IgD-negative memory B cell (primary cell): ENCODE data around the gene SRM. TPM values are rescaled to one million over a fixed set of nuclear protein-coding genes. Genes with fewer than 3 reads are reported as not detected.
A peak's percentile ranks its signal among the peaks of the same experiment; 100 is the strongest.
"Not testable (repeated sequence)": the region's sequence is repeated elsewhere in the genome, so short reads cannot be mapped to it uniquely, and the experiment has no call there.

Source experiments
- H3K27ac Mint-ChIP-seq, 3 donors: one replicate each; pipeline ENCODE4 v1.8.0; 2020 to 2022; ENCODE audit warnings: mild to moderate bottlenecking in 3 of 3, mixed read lengths in 3 of 3, moderate library complexity in 1 of 3
- H3K27me3 Mint-ChIP-seq: one replicate; pipeline ENCODE4 v1.8.0; 2021; ENCODE audit warnings: mixed read lengths
- H3K36me3 Mint-ChIP-seq: one replicate; pipeline ENCODE4 v1.8.0; 2020; ENCODE audit warnings: mild to moderate bottlenecking, mixed read lengths
- H3K4me1 Mint-ChIP-seq, 3 donors: one replicate each; pipeline ENCODE4 v1.8.0; 2020 to 2022; ENCODE audit warnings: mixed read lengths in 3 of 3, mild to moderate bottlenecking in 1 of 3
- H3K4me3 Mint-ChIP-seq, 4 donors: one replicate each; pipeline ENCODE4 v1.8.0; 2020 to 2022; ENCODE audit warnings: mild to moderate bottlenecking in 4 of 4, mixed read lengths in 4 of 4, moderate library complexity in 3 of 4
- H3K9me3 Mint-ChIP-seq, 3 donors: one replicate each; pipeline ENCODE4 v1.8.0; 2020 to 2021; ENCODE audit warnings: mixed read lengths in 3 of 3, mild to moderate bottlenecking in 1 of 3
- polyA plus RNA-seq: library from polyadenylated mRNA; unstranded; fragments of 300-500 nt; fragmentation: Illumina TruSeq; gene quantifications from one replicate; pipeline ENCODE4 v1.2.3, GENCODE V29; 2021

Gene SRM
- polyA plus RNA-seq, 1 donor from 2014 or later, result 93.4 TPM

DNA sequence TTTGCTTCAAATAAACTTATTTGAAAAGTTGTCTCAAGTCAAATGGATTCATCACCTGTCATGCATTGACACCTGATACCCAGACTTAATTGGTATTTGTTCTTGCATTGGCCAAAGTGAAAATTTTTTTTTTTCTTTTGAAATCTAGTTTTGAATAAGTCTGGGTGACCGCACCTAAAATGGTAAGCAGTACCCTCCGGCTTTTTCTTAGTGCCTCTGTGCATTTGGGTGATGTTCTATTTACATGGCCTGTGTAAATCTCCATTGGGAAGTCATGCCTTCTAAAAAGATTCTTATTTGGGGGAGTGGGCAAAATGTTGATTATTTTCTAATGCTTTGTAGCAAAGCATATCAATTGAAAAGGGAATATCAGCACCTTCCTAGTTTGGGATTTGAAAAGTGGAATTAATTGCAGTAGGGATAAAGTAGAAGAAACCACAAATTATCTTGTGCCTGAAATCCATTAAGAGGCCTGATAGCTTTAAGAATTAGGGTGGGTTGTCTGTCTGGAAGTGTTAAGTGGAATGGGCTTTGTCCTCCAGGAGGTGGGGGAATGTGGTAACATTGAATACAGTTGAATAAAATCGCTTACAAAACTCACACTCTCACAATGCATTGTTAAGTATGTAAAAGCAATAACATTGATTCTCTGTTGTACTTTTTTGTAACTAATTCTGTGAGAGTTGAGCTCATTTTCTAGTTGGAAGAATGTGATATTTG is 35.5 kb downstream of the SRM start:
- H3K36me3 Mint-ChIP-seq, result peaks cover 5% of the 10 kb centered on the region
- H3K27me3 Mint-ChIP-seq, result no peaks in the 10 kb centered on the region
- no peak overlapping the region for H3K4me3 Mint-ChIP-seq
- peaks cover 2 to 10% (median 9%) of the 10 kb centered on the region in 3 donors for H3K4me1 Mint-ChIP-seq
- peak overlapping the region in 2 of 3 donors; percentile 45 to 56 for H3K27ac Mint-ChIP-seq
- no peaks in the 10 kb centered on the region for H3K9me3 Mint-ChIP-seq

DNA sequence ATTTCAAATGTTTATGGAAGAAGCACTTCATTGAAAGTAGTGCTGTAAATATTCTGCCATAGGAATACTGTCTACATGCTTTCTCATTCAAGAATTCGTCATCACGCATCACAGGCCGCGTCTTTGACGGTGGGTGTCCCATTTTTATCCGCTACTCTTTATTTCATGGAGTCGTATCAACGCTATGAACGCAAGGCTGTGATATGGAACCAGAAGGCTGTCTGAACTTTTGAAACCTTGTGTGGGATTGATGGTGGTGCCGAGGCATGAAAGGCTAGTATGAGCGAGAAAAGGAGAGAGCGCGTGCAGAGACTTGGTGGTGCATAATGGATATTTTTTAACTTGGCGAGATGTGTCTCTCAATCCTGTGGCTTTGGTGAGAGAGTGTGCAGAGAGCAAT is 36.6 kb downstream of the SRM start:
- peaks cover 6 to 16% (median 13%) of the 10 kb centered on the region in 3 donors for H3K4me1 Mint-ChIP-seq
- no peak overlapping the region for H3K4me3 Mint-ChIP-seq
- H3K27ac Mint-ChIP-seq, result peak overlapping the region in 1 of 3 donors; percentile 82
- no peaks in the 10 kb centered on the region for H3K27me3 Mint-ChIP-seq
- no peaks in the 10 kb centered on the region for H3K9me3 Mint-ChIP-seq
- H3K36me3 Mint-ChIP-seq, result peaks cover 10% of the 10 kb centered on the region

DNA sequence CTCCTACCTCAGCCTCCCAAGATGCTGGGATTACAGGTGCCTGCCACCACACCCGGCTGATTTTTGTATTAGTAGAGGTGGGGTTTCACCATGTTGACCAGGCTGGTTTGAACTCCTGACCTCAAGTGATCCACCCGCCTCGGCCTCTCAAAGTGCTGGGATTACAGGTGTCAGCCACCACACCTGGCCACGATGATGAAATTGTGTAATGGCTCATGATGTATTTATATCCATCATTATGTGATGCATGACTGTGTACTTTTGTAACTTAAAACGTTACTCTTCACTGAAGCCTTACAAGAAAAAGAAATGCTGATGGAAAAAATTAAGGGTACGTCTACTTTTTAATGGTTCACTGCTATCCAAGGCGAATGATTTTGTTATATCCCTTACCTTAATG is 39.8 kb downstream of the SRM start:
- peaks cover 10% of the 10 kb centered on the region for H3K36me3 Mint-ChIP-seq
- H3K4me3 Mint-ChIP-seq, result no peak overlapping the region
- H3K9me3 Mint-ChIP-seq, result no peaks in the 10 kb centered on the region
- H3K27me3 Mint-ChIP-seq, result no peaks in the 10 kb centered on the region
- no peak overlapping the region for H3K27ac Mint-ChIP-seq
- H3K4me1 Mint-ChIP-seq, result peaks cover 7 to 19% (median 19%) of the 10 kb centered on the region in 3 donors

DNA sequence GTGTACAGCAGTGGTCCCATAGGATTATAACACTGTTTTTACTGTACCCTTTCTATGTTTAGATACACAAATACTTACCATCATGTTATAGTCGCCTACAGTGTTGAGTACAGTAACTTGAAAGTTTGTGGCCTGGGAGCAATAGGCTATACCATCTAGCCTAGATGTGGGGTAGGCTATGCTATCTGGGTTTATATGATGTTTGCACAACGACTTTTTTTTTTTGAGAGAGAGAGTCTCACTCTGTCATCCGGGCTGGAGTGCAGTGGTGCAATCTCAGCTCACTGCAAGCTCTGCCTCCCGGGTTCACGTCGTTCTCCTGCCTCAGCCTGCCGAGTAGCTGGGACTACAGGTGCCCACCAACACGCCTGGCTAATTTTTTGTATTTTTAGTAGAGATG is 40.5 kb downstream of the SRM start:
- not testable (repeated sequence) for H3K27me3 Mint-ChIP-seq, H3K36me3 Mint-ChIP-seq, H3K27ac Mint-ChIP-seq, H3K4me3 Mint-ChIP-seq, H3K9me3 Mint-ChIP-seq
- peaks cover 6 to 20% (median 17%) of the 10 kb centered on the region in 3 donors for H3K4me1 Mint-ChIP-seq

DNA sequence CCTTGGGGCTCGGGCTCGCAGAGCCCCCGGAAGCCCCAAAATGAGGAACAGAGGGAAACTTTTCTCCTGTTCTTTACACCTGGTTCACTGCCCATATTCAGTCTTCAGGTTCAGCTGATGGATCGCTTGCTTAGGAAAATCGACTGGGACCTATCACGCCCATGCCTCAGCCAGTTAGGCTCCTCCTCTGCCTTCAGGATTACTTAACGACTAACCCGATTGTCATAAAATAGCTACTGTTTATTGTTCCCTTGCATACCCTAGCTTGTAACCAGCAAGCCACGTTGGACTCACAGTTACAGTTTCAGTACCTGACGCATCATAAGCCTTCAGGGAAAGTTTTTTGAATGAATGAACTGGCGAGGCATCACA is 46.7 kb downstream of the SRM start:
- H3K4me1 Mint-ChIP-seq, result peaks cover 10 to 17% (median 14%) of the 10 kb centered on the region in 3 donors
- no peaks in the 10 kb centered on the region for H3K9me3 Mint-ChIP-seq
- H3K27me3 Mint-ChIP-seq, result no peaks in the 10 kb centered on the region
- peaks cover 2% of the 10 kb centered on the region for H3K36me3 Mint-ChIP-seq
- peak overlapping the region; percentile 31 to 99 (median 99) for H3K27ac Mint-ChIP-seq
- H3K4me3 Mint-ChIP-seq, result peak overlapping the region; percentile 89 to 100 (median 97)

DNA sequence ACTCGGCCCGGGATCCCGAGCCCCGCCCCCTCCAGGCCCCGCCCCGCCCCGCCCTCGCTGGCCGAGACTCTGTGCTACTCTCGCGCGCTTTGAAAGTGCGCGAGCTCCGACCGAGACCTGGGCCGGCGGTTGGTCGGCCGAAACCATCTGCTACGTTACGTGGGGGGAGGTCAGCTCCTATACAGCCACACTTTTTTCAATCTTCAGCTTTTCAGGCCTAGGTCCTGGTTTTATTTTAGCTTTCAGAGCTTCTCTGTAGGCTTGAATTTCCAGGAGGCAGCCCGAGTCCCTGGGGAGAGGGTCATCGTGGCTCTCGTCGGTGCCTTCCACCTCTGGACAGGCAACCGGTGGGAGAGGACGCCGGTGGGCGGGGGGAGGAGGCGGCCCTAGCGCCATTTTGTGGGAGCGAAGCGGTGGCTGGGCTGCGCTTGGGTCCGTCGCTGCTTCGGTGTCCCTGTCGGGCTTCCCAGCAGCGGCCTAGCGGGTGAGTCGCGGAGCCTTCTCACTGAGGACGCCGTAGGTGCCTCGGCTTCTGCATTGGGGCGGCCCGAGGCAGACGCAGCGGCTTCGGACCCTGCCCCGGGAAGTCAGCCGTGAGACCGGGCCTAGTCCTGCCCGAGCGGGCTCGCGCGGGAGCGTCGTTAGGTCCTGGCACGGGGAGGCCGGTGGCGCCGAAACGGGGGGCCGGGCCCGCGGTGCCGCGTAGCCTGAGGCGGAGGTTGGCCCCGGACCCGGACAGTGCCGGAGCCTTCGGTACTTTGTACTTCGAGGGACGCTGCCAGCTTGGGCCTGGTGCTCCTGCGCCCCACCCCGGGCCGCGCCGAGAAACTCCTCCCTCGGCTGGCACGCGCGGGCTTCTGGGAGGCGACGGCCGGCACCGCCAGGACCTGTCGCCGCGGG is 47.3 kb downstream of the SRM start, which contains the start of gene TARDBP:
Gene TARDBP (plus strand): TSS at position 395 of the 900 bp plus-strand sequence. CDS start 1,074 bp downstream, outside the sequence.
- Mint-ChIP-seq H3K36me3 (peaks cover 2% of the 10 kb centered on the region), H3K4me3 (peak within 1 kb of the TSS; percentile 89 to 100 (median 97)), H3K27ac (peak within 1 kb of the TSS; percentile 99), H3K27me3 (no peaks in the 10 kb centered on the region), H3K9me3 (no peaks in the 10 kb centered on the region), H3K4me1 (peaks cover 10 to 17% (median 14%) of the 10 kb centered on the region in 3 donors)

Other genes starting within 250 kb of the SRM start
- gene TARDBP, start 47.4 kb downstream of the SRM start, polyA plus RNA-seq, result 59.2 TPM
- gene MASP2, start 12.8 kb downstream of the SRM start, polyA plus RNA-seq, result not detected
- gene EXOSC10, start 39.9 kb upstream of the SRM start, polyA plus RNA-seq, result 42.2 TPM
- not detected for gene ANGPTL7, start 129.3 kb upstream of the SRM start, polyA plus RNA-seq
- 6.9 TPM for gene MTOR, start 202.5 kb upstream of the SRM start, polyA plus RNA-seq
- 47.1 TPM for gene UBIAD1, start 213.2 kb upstream of the SRM start, polyA plus RNA-seq